H1 (cell line): ENCODE data around the gene IVNS1ABP. TPM values are rescaled to one million over a fixed set of nuclear protein-coding genes. Genes with fewer than 3 reads are reported as not detected.

Experiments
- CTCF ChIA-PET: fragments of 300-600 bp; sonication (Branson Sonifier 250); formaldehyde crosslinking; loops from one replicate; lab custom pipeline; 2021; ENCODE audit not compliant: partially characterized antibody; lab: Charles Lee
- POLR2A ChIA-PET: fragments of 300-600 bp; sonication (Branson Sonifier 250); formaldehyde crosslinking; loops from one replicate; lab custom pipeline; 2021; ENCODE audit warnings: inconsistent platforms; ENCODE audit not compliant: partially characterized antibody; lab: Charles Lee
- DNase-seq, 2 experiments: peaks; one replicate each; pipeline versions ENCODE4 v3.0.0 to v3.0.0-alpha.2; 2010 to 2022; ENCODE audit warnings: low spot score in 2 of 2, low read depth in 1 of 2, mixed read lengths in 1 of 2
- FAIRE-seq: peaks from 2 replicates; lab custom pipeline; 2011; peaks lifted over from hg19 to GRCh38; lab: Jason Lieb, UNC
- H2AFZ ChIP-seq: 2 replicates; pipeline ENCODE4 v1.8.1; 2012; ENCODE audit warnings: low read length, inconsistent platforms
- H2AK5ac ChIP-seq: 2 replicates; pipeline ENCODE4 v1.6.1; 2013; ENCODE audit warnings: low read depth, low read length
- H2BK120ac ChIP-seq: replicated peaks from 2 replicates; pipeline ENCODE3; 2013; ENCODE audit warnings: low read depth, low read length, inconsistent platforms
- H2BK12ac ChIP-seq: 2 replicates; pipeline ENCODE4 v1.6.1; 2013; ENCODE audit warnings: low read depth, low read length
- H2BK15ac ChIP-seq: 2 replicates; pipeline ENCODE4 v1.6.1; 2013; ENCODE audit warnings: low read length
- H2BK20ac ChIP-seq: 2 replicates; pipeline ENCODE4 v1.6.1; 2013; ENCODE audit warnings: low read length
- H2BK5ac ChIP-seq: 2 replicates; pipeline ENCODE4 v1.6.1; 2013; ENCODE audit warnings: low read depth, low read length
- H3K14ac ChIP-seq: 2 replicates; pipeline ENCODE4 v1.6.1; 2013; ENCODE audit warnings: inconsistent platforms; ENCODE audit not compliant: insufficient read length
- H3K18ac ChIP-seq: 2 replicates; pipeline ENCODE4 v1.6.1; 2013; ENCODE audit warnings: low read length; ENCODE audit errors: extremely low read depth
- H3K23ac ChIP-seq: 2 replicates; pipeline ENCODE4 v1.6.1; 2013; ENCODE audit warnings: inconsistent platforms; ENCODE audit not compliant: insufficient read length
- H3K23me2 ChIP-seq: 2 replicates; pipeline ENCODE4 v1.6.1; 2013; ENCODE audit warnings: low read depth, low read length
- H3K27ac ChIP-seq: 2 replicates; pipeline ENCODE4 v1.6.1; 2011; ENCODE audit warnings: low read depth, low read length, inconsistent platforms
- H3K27me3 ChIP-seq, 4 experiments: replicated peaks in 1 of 4; 1 replicate in 1 of 4; 2 replicates in 3 of 4; pipeline versions ENCODE4 v1.6.1 to v1.8.1; 2011 to 2013; ENCODE audit warnings: low read length in 3 of 4, mild to moderate bottlenecking in 3 of 4, inconsistent platforms in 2 of 4, mixed read lengths in 2 of 4, moderate library complexity in 1 of 4; ENCODE audit not compliant: control insufficient read depth in 3 of 4, insufficient read depth in 3 of 4; ENCODE audit errors: extremely low read depth in 1 of 4
- H3K36me3 ChIP-seq, 4 experiments: 2 replicates each; pipeline versions ENCODE4 v1.6.1 to v1.8.1; 2011 to 2013; ENCODE audit warnings: mild to moderate bottlenecking in 4 of 4, low read length in 3 of 4, moderate library complexity in 2 of 4, control low read depth in 1 of 4, inconsistent platforms in 1 of 4; ENCODE audit not compliant: insufficient read depth in 4 of 4, control insufficient read depth in 2 of 4
- H3K4ac ChIP-seq: replicated peaks from 2 replicates; pipeline ENCODE3; 2013; ENCODE audit warnings: low read length, low read depth, mixed read lengths, inconsistent platforms; ENCODE audit not compliant: insufficient read length
- H3K4me1 ChIP-seq, 4 experiments: replicated peaks in 1 of 4; 1 replicate in 1 of 4; 2 replicates in 3 of 4; pipeline versions ENCODE4 v1.6.1 to v1.8.1; 2011 to 2013; ENCODE audit warnings: low read length in 3 of 4, inconsistent platforms in 2 of 4, mixed read lengths in 1 of 4; ENCODE audit not compliant: insufficient read depth in 4 of 4, control insufficient read depth in 3 of 4
- H3K4me2 ChIP-seq, 2 experiments: 2 replicates each; pipeline versions ENCODE4 v1.6.1 to v1.8.1; 2011 to 2013; ENCODE audit warnings: low read depth in 2 of 2, low read length in 2 of 2, control low read depth in 1 of 2, inconsistent platforms in 1 of 2, mild to moderate bottlenecking in 1 of 2; ENCODE audit not compliant: insufficient read depth in 1 of 2
- H3K4me3 ChIP-seq, 4 experiments: fragments of 200-600, 300-600 bp in 1 of 4; sonication (generic), shearing (Covaris generic), sonication (Bioruptor Twin) in 1 of 4; 2 replicates each; pipeline versions ENCODE4 v1.5.1 to v1.8.1; 2011 to 2016; ENCODE audit warnings: low read length in 4 of 4, low read depth in 3 of 4, control low read depth in 2 of 4, inconsistent platforms in 2 of 4, mild to moderate bottlenecking in 2 of 4, mixed read lengths in 1 of 4, moderate library complexity in 1 of 4; ENCODE audit not compliant: insufficient read depth in 2 of 4; ENCODE audit errors: extremely low read depth in 1 of 4
- H3K56ac ChIP-seq: replicated peaks from 2 replicates; pipeline ENCODE3; 2013; ENCODE audit warnings: low read depth, mild to moderate bottlenecking, mixed read lengths, low read length, inconsistent platforms; ENCODE audit not compliant: insufficient read length
- H3K79me1 ChIP-seq: 2 replicates; pipeline ENCODE4 v1.6.1; 2013; ENCODE audit warnings: low read depth, low read length, control low read depth
- H3K79me2 ChIP-seq, 2 experiments: 2 replicates each; pipeline versions ENCODE4 v1.6.1 to v1.8.1; 2012 to 2013; ENCODE audit warnings: low read length in 2 of 2, mild to moderate bottlenecking in 2 of 2, inconsistent platforms in 1 of 2; ENCODE audit not compliant: insufficient read depth in 2 of 2, control insufficient read depth in 1 of 2
- H3K9ac ChIP-seq, 4 experiments: replicated peaks in 1 of 4; 1 replicate in 1 of 4; 2 replicates in 3 of 4; pipeline versions ENCODE4 v1.6.1 to v1.8.1; 2011 to 2013; ENCODE audit warnings: low read depth in 3 of 4, low read length in 3 of 4, control low read depth in 2 of 4, mild to moderate bottlenecking in 2 of 4, moderate library complexity in 2 of 4, inconsistent platforms in 1 of 4; ENCODE audit errors: extremely low read depth in 1 of 4
- H3K9me3 ChIP-seq, 2 experiments: 2 replicates each; pipeline versions ENCODE4 v1.6.1 to v1.8.1; 2012 to 2013; ENCODE audit warnings: mild to moderate bottlenecking in 2 of 2, moderate library complexity in 2 of 2, control low read depth in 1 of 2, inconsistent platforms in 1 of 2, low read depth in 1 of 2, low read length in 1 of 2, mixed read lengths in 1 of 2; ENCODE audit not compliant: insufficient read depth in 2 of 2
- H4K20me1 ChIP-seq, 2 experiments: replicated peaks in 1 of 2; 2 replicates each; pipeline versions ENCODE3 to v1.8.1; 2011 to 2013; ENCODE audit warnings: inconsistent platforms in 2 of 2, low read length in 2 of 2, mild to moderate bottlenecking in 1 of 2; ENCODE audit not compliant: insufficient read depth in 2 of 2, control insufficient read depth in 1 of 2
- H4K5ac ChIP-seq: 2 replicates; pipeline ENCODE4 v1.6.1; 2013; ENCODE audit warnings: low read length, low read depth, mixed read lengths, inconsistent platforms; ENCODE audit not compliant: insufficient read length
- H4K8ac ChIP-seq: 2 replicates; pipeline ENCODE4 v1.8.0; 2013; ENCODE audit warnings: mild to moderate bottlenecking, moderate library complexity, low read length, inconsistent platforms; ENCODE audit not compliant: insufficient read depth; ENCODE audit errors: extremely low read depth
- H4K91ac ChIP-seq: replicated peaks from 2 replicates; pipeline ENCODE3; 2013; ENCODE audit warnings: low read length, mixed read lengths, inconsistent platforms; ENCODE audit not compliant: insufficient read length
- ASH2L ChIP-seq: fragments of 200-600, 300-600 bp; sonication (generic); IDR thresholded peaks from one replicate; pipeline ENCODE4 v1.7.1; 2017; ENCODE audit warnings: low read length
- BRCA1 ChIP-seq: IDR thresholded peaks from 2 replicates; pipeline ENCODE4 v1.6.1; 2012; ENCODE audit warnings: low read depth, low read length, improper control_type of control experiment
- CHD1 ChIP-seq: IDR thresholded peaks from 2 replicates; pipeline ENCODE4 v1.6.1; 2012; ENCODE audit warnings: low read depth, low read length, improper control_type of control experiment
- GABPA ChIP-seq: IDR thresholded peaks from 2 replicates; pipeline ENCODE4 v1.6.1; 2011; ENCODE audit warnings: mild to moderate bottlenecking, low read length, moderate library complexity, borderline replicate concordance; ENCODE audit not compliant: insufficient read depth
- NRF1 ChIP-seq: IDR thresholded peaks from 2 replicates; pipeline ENCODE4 v1.6.1; 2011; ENCODE audit warnings: mild to moderate bottlenecking, low read depth, low read length, improper control_type of control experiment
- RAD21 ChIP-seq, 2 experiments: IDR thresholded peaks in 1 of 2; conservative IDR thresholded peaks in 1 of 2; 2 replicates each; pipeline ENCODE4 v1.6.1; 2011; ENCODE audit warnings: low read depth in 2 of 2, low read length in 2 of 2, improper control_type of control experiment in 1 of 2, inconsistent platforms in 1 of 2, mild to moderate bottlenecking in 1 of 2, moderate library complexity in 1 of 2
- SAP30 ChIP-seq: fragments of 300-600 bp; sonication (generic); IDR thresholded peaks from 2 replicates; pipeline ENCODE4 v1.7.1; 2012; ENCODE audit warnings: low read length, moderate library complexity, mild to moderate bottlenecking, inconsistent platforms; ENCODE audit not compliant: insufficient read depth, insufficient replicate concordance
- SIRT6 ChIP-seq: IDR thresholded peaks from one replicate; pipeline ENCODE4 v1.7.1; 2012; ENCODE audit warnings: low read length, inconsistent platforms
- SP4 ChIP-seq: IDR thresholded peaks from 2 replicates; pipeline ENCODE4 v1.6.1; 2012; ENCODE audit warnings: low read length, inconsistent platforms
- TEAD4 ChIP-seq: IDR thresholded peaks from 2 replicates; pipeline ENCODE4 v1.6.1; 2012; ENCODE audit warnings: low read depth, low read length, inconsistent platforms, mixed read lengths
- YY1 ChIP-seq: IDR thresholded peaks from 2 replicates; pipeline ENCODE4 v1.6.1; 2011; ENCODE audit warnings: low read depth, mild to moderate bottlenecking, low read length
- ZNF274 ChIP-seq: IDR thresholded peaks from 2 replicates; pipeline ENCODE4 v1.7.0; 2012; ENCODE audit warnings: low read length, borderline replicate concordance; ENCODE audit errors: extremely low read depth
- WGBS, 2 experiments: shearing (Covaris generic) in 1 of 2; methylation state at CpG; one replicate each; pipeline versions ENCODE4 v1.1.6 to v1.1.7; 2013 to 2015; ENCODE audit warnings: low lambda C conversion rate in 2 of 2, mixed read lengths in 2 of 2, inconsistent platforms in 1 of 2, low coverage in 1 of 2, missing lambda C conversion rate in 1 of 2; ENCODE audit not compliant: insufficient replicate concordance in 2 of 2, insufficient coverage in 1 of 2, insufficient read length in 1 of 2; ENCODE audit errors: extremely low coverage in 1 of 2, missing lambda C conversion rate in 1 of 2; 5-methylcytosine and 5-hydroxymethylcytosine counted together
- polyA plus RNA-seq, 7 experiments: library from polyadenylated mRNA; depleted of rRNA in 3 of 7; stranded (reverse) in 5 of 7; unstranded in 2 of 7; fragments of >200 nt in 5 of 7; fragments of 200-250 nt in 2 of 7; gene quantifications; 1 replicate in 5 of 7; 2 replicates in 1 of 7; 4 replicates in 1 of 7; pipeline versions ENCODE4 v1.2.1 to v1.2.3, GENCODE V29; 2011 to 2013; ENCODE audit warnings: missing spikeins in 2 of 7, mixed read lengths in 2 of 7
- total RNA-seq: library from RNA; stranded (reverse); fragmentation: NEBNext Ultra II Directional; extraction: Animal tissue kit (Norgen Biotek cat#: 25700); gene quantifications from 2 replicates; pipeline ENCODE4 v1.2.1, GENCODE V29; 2021
- TF ChIP-seq, protein P1 (sequence below): IDR thresholded peaks from 2 replicates; pipeline ENCODE4 v1.6.1; 2011; ENCODE audit warnings: low read depth, mild to moderate bottlenecking, low read length; ENCODE audit not compliant: insufficient read depth
- TF ChIP-seq, protein P2 (sequence below): IDR thresholded peaks from 2 replicates; pipeline ENCODE4 v1.6.1; 2012; ENCODE audit warnings: inconsistent platforms

The IVNS1ABP gene
- total and polyA plus RNA-seq, 2 of the 8 experiments (the other 6 are each of a cell fraction or from before 2014, with no cell fraction given) = 65.9 to 189 TPM

DNA sequence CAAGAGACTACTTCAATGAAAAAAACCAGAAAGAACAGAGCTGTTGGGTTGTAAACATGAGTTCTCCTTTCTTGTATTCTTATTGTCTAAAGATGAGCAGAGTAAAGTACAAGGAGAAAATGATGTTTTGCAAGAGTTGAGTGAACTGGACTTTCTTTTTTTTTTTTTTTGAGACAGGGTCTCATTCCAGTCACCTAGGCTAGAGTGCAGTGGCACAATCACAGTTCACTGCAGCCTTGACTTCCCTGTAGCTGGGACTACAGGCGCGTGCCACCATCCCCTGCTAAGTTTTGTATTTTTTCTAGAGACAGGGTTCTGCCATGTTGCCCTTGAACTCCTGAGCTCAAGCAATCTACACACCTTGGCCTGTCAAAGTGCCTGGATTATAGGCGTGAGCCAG is 7.1 kb upstream of the IVNS1ABP start:
- H3K9ac ChIP-seq = no peak overlapping the region
- FAIRE-seq (no peak), DNase-seq (no peak)
- no peaks in the 10 kb centered on the region for H3K79me1 ChIP-seq
- no peaks in the 10 kb centered on the region for H3K23me2 ChIP-seq
- ChIA-PET POLR2A (no interaction called here), CTCF (interaction anchor here (0.8 to 1.1 kb wide), 3 partner anchors 127 to 395 kb away, joined by 4 read pairs; no protein-coding TSS in a partner anchor)
- no peaks in the 10 kb centered on the region for H4K20me1 ChIP-seq
- no peak overlapping the region for H2BK15ac ChIP-seq
- H3K14ac ChIP-seq = no peak overlapping the region
- H2AK5ac ChIP-seq = no peak overlapping the region
- no peak overlapping the region for H2BK120ac ChIP-seq
- no peaks in the 10 kb centered on the region for H3K27me3 ChIP-seq
- H3K4ac ChIP-seq = no peak overlapping the region
- no peaks in the 10 kb centered on the region for H3K79me2 ChIP-seq
- H2AFZ ChIP-seq = no peak overlapping the region
- no peak overlapping the region for H3K23ac ChIP-seq
- no peak overlapping the region for H2BK12ac ChIP-seq
- peaks cover 0 to 2% (median under 1%) of the 10 kb centered on the region in 4 experiments; a peak in 2 of 7 replicates for H3K4me1 ChIP-seq
- no peak overlapping the region for H3K56ac ChIP-seq
- no peak overlapping the region for H4K8ac ChIP-seq
- no peak overlapping the region for H4K91ac ChIP-seq
- no peak overlapping the region for H3K27ac ChIP-seq
- 95% methylated on average over 3 of the region's 3 CpGs; no CpG with 5 or more reads in 1 of the 2 experiments for WGBS, 2 experiments
- H3K18ac ChIP-seq = no peak overlapping the region
- H3K36me3 ChIP-seq = peaks cover 0 to 4% (median 0%) of the 10 kb centered on the region in 4 experiments; a peak in 1 of 8 replicates
- no peak overlapping the region for H2BK20ac ChIP-seq
- H3K4me3 ChIP-seq = no peak overlapping the region
- no peak overlapping the region for H4K5ac ChIP-seq
- H3K4me2 ChIP-seq = no peak overlapping the region
- no peak overlapping the region for H2BK5ac ChIP-seq
- peaks cover 0 to 7% of the 10 kb centered on the region in 2 experiments; a peak in 1 of 4 replicates for H3K9me3 ChIP-seq
- TF ChIP-seq NRF1 (no peak), BRCA1 (no peak), CHD1 (no peak), SAP30 (no peak), SIRT6 (no peak), RAD21 (IDR thresholded peaks at IDR 0.05 in 1 of 2, conservative IDR thresholded peaks at IDR 0.05 in 1 of 2; ENCODE audit: low read depth in 2 of 2, low read length in 2 of 2) (no peak), GABPA (no peak), TEAD4 (no peak), ASH2L (no peak), YY1 (no peak), SP4 (no peak), ZNF274 (no peak)
- TF ChIP-seq, protein P1, sequence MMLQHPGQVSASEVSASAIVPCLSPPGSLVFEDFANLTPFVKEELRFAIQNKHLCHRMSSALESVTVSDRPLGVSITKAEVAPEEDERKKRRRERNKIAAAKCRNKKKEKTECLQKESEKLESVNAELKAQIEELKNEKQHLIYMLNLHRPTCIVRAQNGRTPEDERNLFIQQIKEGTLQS = no peak
- TF ChIP-seq, protein P2, sequence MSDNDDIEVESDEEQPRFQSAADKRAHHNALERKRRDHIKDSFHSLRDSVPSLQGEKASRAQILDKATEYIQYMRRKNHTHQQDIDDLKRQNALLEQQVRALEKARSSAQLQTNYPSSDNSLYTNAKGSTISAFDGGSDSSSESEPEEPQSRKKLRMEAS = no peak
